HepG2 (cell line): ENCODE data around the gene SPINK8. TPM values are rescaled to one million over a fixed set of nuclear protein-coding genes. Genes with fewer than 3 reads are reported as not detected.
A peak's percentile ranks its signal among the peaks of the same experiment; 100 is the strongest.

Experiments
- ATF7-NPFF ChIP-seq: sonication (generic); formaldehyde crosslinking; IDR thresholded peaks from 2 replicates; pipeline ENCODE4 v1.8.1; 2023; ENCODE audit warnings: mild to moderate bottlenecking, low read depth, missing genetic modification reagents, moderate library complexity
- GABPB1 ChIP-seq: IDR thresholded peaks from 2 replicates; pipeline ENCODE4 v1.6.1; 2016; ENCODE audit warnings: mild to moderate bottlenecking, missing genetic modification reagents, moderate library complexity, missing compliant biosample characterization
- HBP1 ChIP-seq: IDR thresholded peaks from 2 replicates; pipeline ENCODE4 v1.6.1; 2016; ENCODE audit warnings: low read depth, control low read depth
- HDAC6 ChIP-seq: fragments of 200-600 bp; sonication (generic); IDR thresholded peaks from 2 replicates; pipeline ENCODE4 v1.7.0; 2017; ENCODE audit warnings: mild to moderate bottlenecking, antibody characterized with exemption, low read length, low read depth
- KLF13 ChIP-seq: sonication (generic); formaldehyde crosslinking; IDR thresholded peaks from 2 replicates; pipeline ENCODE4 v1.4.0; 2020; ENCODE audit warnings: mild to moderate bottlenecking, missing genetic modification reagents
- KLF16 ChIP-seq, 2 experiments: sonication (generic) in 1 of 2; formaldehyde crosslinking in 1 of 2; IDR thresholded peaks; 2 replicates each; pipeline versions ENCODE4 v1.6.1 to v1.8.0; 2016 to 2023; ENCODE audit warnings: missing genetic modification reagents in 2 of 2, missing compliant biosample characterization in 1 of 2
- NR0B2 ChIP-seq: sonication (generic); formaldehyde crosslinking; IDR thresholded peaks from 2 replicates; pipeline ENCODE4 v1.4.0; 2020; ENCODE audit warnings: mild to moderate bottlenecking, missing genetic modification reagents
- PBX2 ChIP-seq: IDR thresholded peaks from 2 replicates; pipeline ENCODE4 v1.6.1; 2016; ENCODE audit warnings: control low read depth
- SCMH1 ChIP-seq: sonication (generic); formaldehyde crosslinking; IDR thresholded peaks from 2 replicates; pipeline ENCODE4 v1.9.0; 2021; ENCODE audit warnings: missing genetic modification reagents, mild to moderate bottlenecking, borderline replicate concordance
- SMAD1 ChIP-seq: sonication (generic); formaldehyde crosslinking; IDR thresholded peaks from 2 replicates; pipeline ENCODE4 v1.4.0; 2020; ENCODE audit warnings: missing genetic modification reagents, low read depth, mild to moderate bottlenecking, borderline replicate concordance
- TRIM24 ChIP-seq: sonication (generic); formaldehyde crosslinking; IDR thresholded peaks from 2 replicates; pipeline ENCODE4 v1.8.0; 2022; ENCODE audit warnings: mild to moderate bottlenecking, missing genetic modification reagents
- ZBTB2 ChIP-seq: sonication (generic); formaldehyde crosslinking; IDR thresholded peaks from 2 replicates; pipeline ENCODE4 v1.8.0; 2022; ENCODE audit warnings: low read depth, missing genetic modification reagents
- ZNF710 ChIP-seq: sonication (generic); formaldehyde crosslinking; IDR thresholded peaks from 2 replicates; pipeline ENCODE4 v1.5.0; 2020; ENCODE audit warnings: mild to moderate bottlenecking, missing genetic modification reagents, borderline replicate concordance
- ZNF737 ChIP-seq: sonication (generic); formaldehyde crosslinking; IDR thresholded peaks from 2 replicates; pipeline ENCODE4 v1.5.0; 2020; ENCODE audit warnings: missing genetic modification reagents, mild to moderate bottlenecking, borderline replicate concordance
- ZSCAN21 ChIP-seq: sonication (generic); formaldehyde crosslinking; IDR thresholded peaks from 2 replicates; pipeline ENCODE4 v1.8.0; 2022; ENCODE audit warnings: mild to moderate bottlenecking, missing genetic modification reagents, moderate library complexity, borderline replicate concordance
- polyA plus RNA-seq, 8 experiments: library from polyadenylated mRNA; depleted of rRNA in 3 of 8; stranded (reverse) in 7 of 8; unstranded in 1 of 8; fragments of >200 nt; fragmentation: Illumina TruSeq in 4 of 8; extraction: Trizol in 4 of 8; gene quantifications; 2 replicates each; pipeline versions ENCODE4 v1.2.1 to v1.2.3, GENCODE V29; 2011 to 2016; ENCODE audit warnings: low read depth in 4 of 8, missing spikeins in 1 of 8, mixed read lengths in 1 of 8; ENCODE audit not compliant: insufficient read depth in 1 of 8
- total RNA-seq, 5 experiments: library from RNA; depleted of rRNA; stranded (reverse); fragments of >200 nt; fragmentation: Illumina TruSeq; extraction: Trizol; gene quantifications; 2 replicates each; pipeline ENCODE4 v1.2.3, GENCODE V29; 2016; ENCODE audit warnings: low read depth in 1 of 5
- TF ChIP-seq, protein P1 (sequence below): IDR thresholded peaks from 2 replicates; pipeline ENCODE4 v1.6.1; 2018; ENCODE audit warnings: missing genetic modification reagents, mild to moderate bottlenecking, missing compliant biosample characterization
- TF ChIP-seq, protein P2 (sequence below): IDR thresholded peaks from 2 replicates; pipeline ENCODE4 v1.6.1; 2018; ENCODE audit warnings: missing genetic modification reagents

Gene SPINK8
- total and polyA plus RNA-seq, 2 of the 13 experiments (the other 11 are each of a cell fraction or from before 2014, with no cell fraction given), result not detected

- TF ChIP-seq ZNF710 (CRISPR knock-in tag), result peak; percentile 89; the same call in 1 of the 2 replicates
- TF ChIP-seq KLF16 (CRISPR knock-in tag; IDR thresholded peaks at IDR 0.05), result peak; percentile 12 to 94; a peak in 3 of 4 replicates
- peak; percentile 96; the same call in 1 of the 2 replicates for TF ChIP-seq HDAC6
- no peak for TF ChIP-seq SCMH1 (CRISPR knock-in tag)
- peak; percentile 31; the same call in 1 of the 2 replicates for TF ChIP-seq HBP1 (CRISPR knock-in tag)
- TF ChIP-seq PBX2 (CRISPR knock-in tag), result no peak
- TF ChIP-seq TRIM24 (CRISPR knock-in tag), result no peak
- TF ChIP-seq GABPB1 (CRISPR knock-in tag), result peak; percentile 90
- no peak for TF ChIP-seq KLF13 (CRISPR knock-in tag)
- peak; percentile 90 for TF ChIP-seq ATF7-NPFF (CRISPR knock-in tag)
- no peak for TF ChIP-seq SMAD1
- TF ChIP-seq ZNF737, result no peak
- TF ChIP-seq, protein P1, sequence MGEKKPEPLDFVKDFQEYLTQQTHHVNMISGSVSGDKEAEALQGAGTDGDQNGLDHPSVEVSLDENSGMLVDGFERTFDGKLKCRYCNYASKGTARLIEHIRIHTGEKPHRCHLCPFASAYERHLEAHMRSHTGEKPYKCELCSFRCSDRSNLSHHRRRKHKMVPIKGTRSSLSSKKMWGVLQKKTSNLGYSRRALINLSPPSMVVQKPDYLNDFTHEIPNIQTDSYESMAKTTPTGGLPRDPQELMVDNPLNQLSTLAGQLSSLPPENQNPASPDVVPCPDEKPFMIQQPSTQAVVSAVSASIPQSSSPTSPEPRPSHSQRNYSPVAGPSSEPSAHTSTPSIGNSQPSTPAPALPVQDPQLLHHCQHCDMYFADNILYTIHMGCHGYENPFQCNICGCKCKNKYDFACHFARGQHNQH (CRISPR knock-in tag), result peak; percentile 81
- peak; percentile 83; the same call in 1 of the 2 replicates for TF ChIP-seq ZSCAN21 (CRISPR knock-in tag)
- TF ChIP-seq ZBTB2 (CRISPR knock-in tag), result peak; percentile 78
- peak; percentile 96 for TF ChIP-seq NR0B2 (CRISPR knock-in tag)
- TF ChIP-seq, protein P2, sequence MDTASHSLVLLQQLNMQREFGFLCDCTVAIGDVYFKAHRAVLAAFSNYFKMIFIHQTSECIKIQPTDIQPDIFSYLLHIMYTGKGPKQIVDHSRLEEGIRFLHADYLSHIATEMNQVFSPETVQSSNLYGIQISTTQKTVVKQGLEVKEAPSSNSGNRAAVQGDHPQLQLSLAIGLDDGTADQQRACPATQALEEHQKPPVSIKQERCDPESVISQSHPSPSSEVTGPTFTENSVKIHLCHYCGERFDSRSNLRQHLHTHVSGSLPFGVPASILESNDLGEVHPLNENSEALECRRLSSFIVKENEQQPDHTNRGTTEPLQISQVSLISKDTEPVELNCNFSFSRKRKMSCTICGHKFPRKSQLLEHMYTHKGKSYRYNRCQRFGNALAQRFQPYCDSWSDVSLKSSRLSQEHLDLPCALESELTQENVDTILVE (CRISPR knock-in tag), result peak; percentile 84
Measured at GRCh38 chr3:48301020-48301799, 32.3 kb downstream of the SPINK8 start, which contains the start of gene NME6 (continued).
